Heart right ventricle (tissue), 16 donors: Measurements from ENCODE around the gene CALY. TPM values are rescaled to one million over a fixed set of nuclear protein-coding genes. Genes with fewer than 3 reads are reported as not detected.

Source experiments
- ATAC-seq, 8 donors: fragments of 200-7000 bp; cut with Tn5 transposase; one replicate each; pipeline ENCODE4 v1.9.1; 2020; ENCODE audit warnings: mild to moderate bottlenecking in 8 of 8, moderate library complexity in 8 of 8, moderate number of reproducible peaks in 1 of 8
- DNase-seq, 2 donors: peaks; one replicate each; pipeline ENCODE4 v3.0.0-alpha.2; 2020
- H3K27ac ChIP-seq, 10 donors: fragments of 200-600 bp; sonication (generic) in 2 of 10; one replicate each; pipeline versions ENCODE4 v1.5.0 to v1.8.0; 2020 to 2022; ENCODE audit warnings: mild to moderate bottlenecking in 3 of 10
- H3K27me3 ChIP-seq, 7 donors: fragments of 200-600 bp; one replicate each; pipeline ENCODE4 v1.8.0; 2021 to 2022; ENCODE audit warnings: mild to moderate bottlenecking in 2 of 7
- H3K36me3 ChIP-seq, 9 donors: fragments of 200-600 bp; sonication (generic) in 1 of 9; one replicate each; pipeline versions ENCODE4 v1.5.0 to v1.8.0; 2020 to 2022; ENCODE audit warnings: mild to moderate bottlenecking in 2 of 9
- H3K4me1 ChIP-seq, 9 donors: fragments of 200-600 bp; sonication (generic) in 1 of 9; one replicate each; pipeline versions ENCODE4 v1.5.0 to v1.8.0; 2020 to 2022; ENCODE audit warnings: mild to moderate bottlenecking in 4 of 9
- H3K4me3 ChIP-seq, 10 donors: fragments of 200-600 bp; sonication (generic) in 2 of 10; one replicate each; pipeline versions ENCODE4 v1.5.0 to v1.8.0; 2020 to 2022; ENCODE audit warnings: mild to moderate bottlenecking in 7 of 10, moderate library complexity in 2 of 10
- H3K9me3 ChIP-seq, 11 donors: fragments of 200-600 bp in 10 of 11; sonication (generic) in 2 of 11; one replicate each; pipeline versions ENCODE4 v1.5.0 to v1.8.0; 2013 to 2022; ENCODE audit warnings: mild to moderate bottlenecking in 2 of 11, control low read depth in 1 of 11, moderate library complexity in 1 of 11
- CTCF ChIP-seq, 9 donors: fragments of 200-600 bp; sonication (generic) in 2 of 9; IDR thresholded peaks; one replicate each; pipeline versions ENCODE4 v1.5.0 to v1.8.0; 2021 to 2022; ENCODE audit warnings: antibody characterized with exemption in 9 of 9, mild to moderate bottlenecking in 5 of 9, moderate library complexity in 1 of 9
- whole genome bisulfite sequencing, 2 donors: extraction: QIAGEN DNeasy Blood & Tissue Kit; methylation state at CpG; one replicate each; pipeline ENCODE4 v1.1.7; 2013; ENCODE audit warnings: inconsistent platforms in 1 of 2; 5-methylcytosine and 5-hydroxymethylcytosine counted together
- intact Hi-C, 10 donors: fragments of 100-400 bp; cut with DNase I; formaldehyde crosslinking; loops; one replicate each; pipeline versions ENCODE4 v1.11.1 to v1.14.2; 2022
- long read RNA-seq, 3 donors: library from polyadenylated mRNA; unstranded; transcript quantifications; one replicate each; pipeline ENCODE4 v2.0.0, GENCODE V29; 2020 to 2021
- polyA plus RNA-seq, 2 donors: library from polyadenylated mRNA; stranded (reverse); fragments of 200-250 nt; gene quantifications; one replicate each; pipeline ENCODE4 v1.2.3, GENCODE V29; 2013
- total RNA-seq, 10 donors: library from RNA; stranded (reverse); fragmentation: NEBNext Ultra II Directional in 3 of 10; extraction: Animal tissue kit (Norgen Biotek cat#: 25700) in 3 of 10; gene quantifications; one replicate each; pipeline versions ENCODE4 v1.2.1 to v1.2.4, GENCODE V29; 2021 to 2023
- donor health status: Arrhythmogenic right ventricular cardiomyopathy.
- donor health status: ischemic (EF 13 %, LVEDD 7.1; RV severe dilation, severe dysfunction).
- donor health status: healthy with polysubstance abuse.
- donor health status: DM: no; HTN: yes; CAD: no.
- donor health status: DM: no; HTN: no; CAD: no.
- donor health status: ischemic (EF 25% LVEDD 6.9; RV normal size, moderate dysfunction).
- donor health status: ischemic (EF 25% LVEDD 5.7; RV mildly dilated, moderate dysfunction).
- donor health status: healthy.
- donor health status: DM: yes; HTN: yes; CAD: no.
- donor health status: Ischemic cardiomyopathy.
- donor health status: ischemic (EF 35%, LVEDD 5.7; RV mildly dilated, moderate dysfunction).
- donor health status: nonischemic (EF 11% LVEDD 7.7; RV severe dilation, severe dysfunction).
- donor health status: DM: yes; HTN: yes; CAD: no.
- donor health status: PGD.
- donor health status: ischemic (EF 29% LVEDD 5.4; RV normal size, mild dysfunction).
- donor health status: nonischemic (EF 23%, LVEDD 6.1; RV moderate dilation, normal function).

The CALY gene
- under 1 TPM in 1 of 10 donors, not detected in 9; 0.77 TPM for total RNA-seq
- polyA plus RNA-seq: under 1 TPM in 1 of 2 donors, not detected in 1; 0.09 TPM
- long read RNA-seq, donor 1: 0 reads
- long read RNA-seq, donor 2: 0 reads
- long read RNA-seq, donor 3: 0 reads

GRCh38 chr10:133336577-133337369, at the start of gene CALY:
Gene CALY, minus strand, starts transcription at chr10:133336896. Its CDS starts 7,907 bp downstream, at chr10:133328989.
- H3K36me3 ChIP-seq: no peaks in the 10 kb centered on the region
- 17 to 19% methylated on average over 57 to 63 of the region's 63 CpGs for WGBS, 2 donors
- intact Hi-C loops: loop anchor here in 1 of 10 donors (10.0 kb wide), 1 partner anchor 188 kb away; the partner anchor contains the start of gene CYP2E1
- peaks cover 12 to 24% (median 20%) of the 10 kb centered on the region in 9 donors for H3K4me1 ChIP-seq
- ATAC-seq (peak in 1 of 8 donors; percentile 22), DNase-seq (no peak)
- no peaks in the 10 kb centered on the region for H3K9me3 ChIP-seq
- no peak within 1 kb of the TSS for H3K27ac ChIP-seq
- no peak for TF ChIP-seq CTCF (IDR thresholded peaks at IDR 0.05)
- peak within 1 kb of the TSS in 9 of 10 donors; percentile 23 to 54 (median 39) for H3K4me3 ChIP-seq
- peaks cover 28 to 85% (median 76%) of the 10 kb centered on the region in 7 donors for H3K27me3 ChIP-seq

GRCh38 chr10:133385214-133385613, 48.5 kb upstream of the CALY start:
- intact Hi-C loops: no loop called here
- Histone ChIP-seq H3K4me1 (peaks cover 0 to 26% (median 1%) of the 10 kb centered on the region in 9 donors), H3K9me3 (no peaks in the 10 kb centered on the region), H3K36me3 (peaks cover 0 to 33% (median 0%) of the 10 kb centered on the region in 9 donors), H3K4me3 (no peak overlapping the region), H3K27me3 (no peaks in the 10 kb centered on the region), H3K27ac (no peak overlapping the region)
- ATAC-seq: no peak
- DNase-seq: no peak
- TF ChIP-seq CTCF (IDR thresholded peaks at IDR 0.05): no peak
- 95 to 97% methylated on average over 2 of the region's 2 CpGs for WGBS, 2 donors

GRCh38 chr10:133384071-133384470, 47.4 kb upstream of the CALY start:
- WGBS, 2 donors: 92 to 93% methylated on average over 13 of the region's 13 CpGs
- no peak for DNase-seq
- intact Hi-C loops: no loop called here
- H3K27me3 ChIP-seq: no peaks in the 10 kb centered on the region
- H3K4me1 ChIP-seq: peaks cover 0 to 21% (median 7%) of the 10 kb centered on the region in 9 donors
- no peaks in the 10 kb centered on the region for H3K9me3 ChIP-seq
- H3K4me3 ChIP-seq: no peak overlapping the region
- peaks cover 0 to 33% (median 0%) of the 10 kb centered on the region in 9 donors for H3K36me3 ChIP-seq
- TF ChIP-seq CTCF (IDR thresholded peaks at IDR 0.05): no peak
- no peak for ATAC-seq
- no peak overlapping the region for H3K27ac ChIP-seq

GRCh38 chr10:133383551-133383950, 46.9 kb upstream of the CALY start:
- peaks cover 0 to 16% (median 7%) of the 10 kb centered on the region in 9 donors for H3K4me1 ChIP-seq
- 94 to 100% methylated on average over 4 of the region's 4 CpGs for WGBS, 2 donors

More at GRCh38 chr10:133383551-133383950, 46.9 kb upstream of the CALY start:
- TF ChIP-seq CTCF (IDR thresholded peaks at IDR 0.05): no peak
- no peak overlapping the region for H3K27ac ChIP-seq
- H3K27me3 ChIP-seq: no peaks in the 10 kb centered on the region
- peaks cover 0 to 33% (median 0%) of the 10 kb centered on the region in 9 donors for H3K36me3 ChIP-seq
- ATAC-seq: no peak
- H3K4me3 ChIP-seq: no peak overlapping the region
- intact Hi-C loops: no loop called here
- no peaks in the 10 kb centered on the region for H3K9me3 ChIP-seq
- no peak for DNase-seq
